HCT116 (cell line): ENCODE results near the gene EYA3. TPM values are rescaled to one million over a fixed set of nuclear protein-coding genes. Genes with fewer than 3 reads are reported as not detected.

Experiments used
- ATAC-seq: fragments of 200-7000 bp; cut with Tn5 transposase; 2 replicates; pipeline ENCODE4 v1.9.1; 2020; ENCODE audit warnings: mild to moderate bottlenecking, moderate library complexity
- BruUV-seq: library from RNA; stranded (reverse); fragments of 400-500 nt; replicated peaks from 2 replicates; lab custom pipeline; 2021; lab: Mats Ljungman, UMichigan
- CTCF ChIA-PET: fragments of 300-600 bp; sonication (Branson Sonifier 250); formaldehyde crosslinking; loops from one replicate; lab custom pipeline; 2021; ENCODE audit warnings: antibody characterized with exemption; lab: Charles Lee
- POLR2A ChIA-PET: fragments of 300-600, 350-600 bp; sonication (Branson Sonifier 250); formaldehyde crosslinking; loops from one replicate; lab custom pipeline; 2021; ENCODE audit warnings: antibody characterized with exemption; lab: Charles Lee
- RAD21 ChIA-PET, 2 experiments: fragments of 300-600 bp; sonication (Branson Sonifier 250); formaldehyde crosslinking; loops; one replicate each; lab custom pipeline; 2023; ENCODE audit warnings: low total read pairs in 2 of 2; ENCODE audit not compliant: uncharacterized antibody in 2 of 2, unreplicated experiment in 2 of 2, low non-redundant PET in 1 of 2; lab: Charles Lee
- DNase-seq: peaks from one replicate; pipeline ENCODE4 v3.0.0-alpha.2; 2010; ENCODE audit warnings: low read depth, low spot score
- H2AFZ ChIP-seq: fragments of 200-600 bp; shearing (Covaris generic), sonication (generic); 2 replicates; pipeline ENCODE4 v1.6.1; 2017; ENCODE audit warnings: low read depth, mixed run types, mixed read lengths, antibody characterized with exemption, low read length; ENCODE audit not compliant: poor library complexity, severe bottlenecking
- H3K27ac ChIP-seq: 2 replicates; pipeline ENCODE4 v1.5.1; 2012; ENCODE audit warnings: low read depth, low read length
- H3K27me3 ChIP-seq: fragments of 200-600 bp; sonication (generic); 2 replicates; pipeline ENCODE4 v1.6.1; 2016; ENCODE audit warnings: mixed run types, low read length, mixed read lengths; ENCODE audit not compliant: insufficient read depth
- H3K36me3 ChIP-seq, 2 experiments: fragments of 200-500 bp in 1 of 2; fragments of 200-600 bp in 1 of 2; sonication (Bioruptor generic) in 1 of 2; sonication (generic) in 1 of 2; 2 replicates each; pipeline versions ENCODE4 v1.5.1 to v1.6.1; 2014 to 2016; ENCODE audit warnings: low read length in 2 of 2, inconsistent platforms in 1 of 2, mixed read lengths in 1 of 2, mixed run types in 1 of 2; ENCODE audit not compliant: insufficient read depth in 2 of 2, control insufficient read depth in 1 of 2
- H3K4me1 ChIP-seq, 2 experiments: fragments of 200-600 bp in 1 of 2; sonication (generic) in 1 of 2; 2 replicates each; pipeline versions ENCODE4 v1.5.1 to v1.6.1; 2012 to 2017; ENCODE audit warnings: low read length in 2 of 2, inconsistent platforms in 1 of 2, mild to moderate bottlenecking in 1 of 2, mixed read lengths in 1 of 2, mixed run types in 1 of 2, moderate library complexity in 1 of 2; ENCODE audit not compliant: insufficient read depth in 2 of 2, control insufficient read depth in 1 of 2
- H3K4me2 ChIP-seq: fragments of 200-600 bp; sonication (generic); 2 replicates; pipeline ENCODE4 v1.6.1; 2017; ENCODE audit warnings: mixed run types, low read length, mixed read lengths
- H3K4me3 ChIP-seq, 2 experiments: fragments of 200-600 bp in 1 of 2; sonication (generic) in 1 of 2; replicated peaks in 1 of 2; 2 replicates each; pipeline ENCODE4 v1.5.1; 2011 to 2016; ENCODE audit warnings: low read length in 2 of 2, control low read depth in 1 of 2, low read depth in 1 of 2, mild to moderate bottlenecking in 1 of 2, mixed read lengths in 1 of 2, mixed run types in 1 of 2
- H3K79me2 ChIP-seq: fragments of 200-600 bp; sonication (generic); 2 replicates; pipeline ENCODE4 v1.6.1; 2017; ENCODE audit warnings: mild to moderate bottlenecking, mixed run types, low read length, moderate library complexity, mixed read lengths; ENCODE audit not compliant: insufficient read depth
- H3K9ac ChIP-seq: fragments of 200-600 bp; sonication (generic); 2 replicates; pipeline ENCODE4 v1.6.1; 2016; ENCODE audit warnings: low read length, mixed read lengths
- H3K9me2 ChIP-seq: fragments of 200-600 bp; sonication (generic), shearing (Covaris generic); 2 replicates; pipeline ENCODE4 v1.6.1; 2017; ENCODE audit warnings: mixed run types, mild to moderate bottlenecking, moderate library complexity; ENCODE audit not compliant: insufficient read depth
- H3K9me3 ChIP-seq, 2 experiments: fragments of 200-500 bp in 1 of 2; fragments of 200-600 bp in 1 of 2; sonication (Bioruptor generic) in 1 of 2; sonication (generic) in 1 of 2; 2 replicates each; pipeline ENCODE4 v1.6.1; 2014 to 2017; ENCODE audit warnings: low read length in 2 of 2, mixed read lengths in 2 of 2, inconsistent platforms in 1 of 2, low read depth in 1 of 2, mild to moderate bottlenecking in 1 of 2, mixed run types in 1 of 2, moderate library complexity in 1 of 2; ENCODE audit not compliant: control insufficient read depth in 1 of 2, insufficient read depth in 1 of 2
- H4K20me1 ChIP-seq: fragments of 200-600 bp; sonication (generic), shearing (Covaris generic); 2 replicates; pipeline ENCODE4 v1.6.1; 2017; ENCODE audit warnings: mixed run types, mild to moderate bottlenecking, moderate library complexity; ENCODE audit not compliant: insufficient read depth
- CBX3 ChIP-seq: IDR thresholded peaks from 2 replicates; pipeline ENCODE4 v1.6.1; 2012; ENCODE audit warnings: low read depth
- CEBPB ChIP-seq: IDR thresholded peaks from 2 replicates; pipeline ENCODE4 v1.6.1; 2012; ENCODE audit warnings: low read depth
- EGR1 ChIP-seq: IDR thresholded peaks from 2 replicates; pipeline ENCODE4 v1.6.1; 2012; ENCODE audit warnings: low read depth
- EZH2 ChIP-seq: fragments of 200-600 bp; sonication (generic); IDR thresholded peaks from 2 replicates; pipeline ENCODE4 v1.6.1; 2017; ENCODE audit warnings: antibody characterized with exemption, mixed run types
- JUND ChIP-seq: IDR thresholded peaks from 2 replicates; pipeline ENCODE4 v1.6.1; 2012
- POLR2A ChIP-seq: IDR thresholded peaks from 2 replicates; pipeline ENCODE4 v1.7.0; 2011; ENCODE audit warnings: borderline replicate concordance; ENCODE audit not compliant: insufficient read depth, insufficient read length; ENCODE audit errors: extremely low read depth
- YY1 ChIP-seq: IDR thresholded peaks from 2 replicates; pipeline ENCODE4 v1.6.1; 2011; ENCODE audit warnings: low read length, low read depth, moderate library complexity, mild to moderate bottlenecking; ENCODE audit not compliant: insufficient replicate concordance; ENCODE audit errors: extremely low read depth
- ZNF274 ChIP-seq: fragments of 200-500 bp; sonication (Bioruptor generic); IDR thresholded peaks from 2 replicates; pipeline ENCODE4 v1.6.1; 2014; ENCODE audit warnings: mild to moderate bottlenecking, low read depth, low read length, inconsistent platforms
- intact Hi-C: fragments of 100-400 bp; cut with micrococcal nuclease; formaldehyde crosslinking; loops from 2 replicates; pipeline ENCODE4 v1.10.0; 2022
- total RNA-seq: library from RNA; stranded (reverse); gene quantifications from one replicate; pipeline ENCODE4 v1.2.1, GENCODE V29; 2021; ENCODE audit not compliant: unreplicated experiment
- TF ChIP-seq, protein P1 (sequence below): IDR thresholded peaks from 2 replicates; pipeline ENCODE4 v1.6.1; 2012
- TF ChIP-seq, protein P2 (sequence below), 3 experiments: fragments of 200-600 bp in 1 of 3; sonication (generic) in 1 of 3; IDR thresholded peaks in 2 of 3; conservative IDR thresholded peaks in 1 of 3; 2 replicates each; pipeline ENCODE4 v1.5.1; 2012 to 2017; ENCODE audit warnings: low read depth in 2 of 3, low read length in 2 of 3, antibody characterized with exemption in 1 of 3, borderline replicate concordance in 1 of 3, control low read depth in 1 of 3, mild to moderate bottlenecking in 1 of 3, mixed read lengths in 1 of 3, mixed run types in 1 of 3, moderate library complexity in 1 of 3; ENCODE audit not compliant: insufficient read depth in 1 of 3

The EYA3 gene
- total RNA-seq, 1 experiment from 2014 or later = 25.9 TPM

DNA sequence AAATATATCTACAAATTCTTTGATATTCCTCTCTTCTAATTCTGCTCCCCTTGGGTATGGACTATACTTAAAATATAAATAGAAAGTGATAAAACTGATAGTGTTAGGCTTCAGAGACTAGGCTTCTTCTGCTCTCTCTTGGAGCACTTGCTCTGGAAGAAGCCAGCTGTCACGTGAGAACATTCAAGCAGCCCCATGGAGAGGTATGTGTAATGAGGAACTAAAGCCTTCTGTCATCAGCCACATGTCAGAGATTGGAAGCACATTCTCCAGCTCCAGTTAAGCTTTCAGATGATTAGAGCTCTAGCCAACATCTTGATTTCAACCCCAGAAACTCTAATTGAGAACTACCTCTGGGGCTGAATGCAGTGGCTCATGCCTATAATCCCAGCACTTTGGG lies 94.3 kb downstream of the EYA3 start:
- no peak overlapping the region for H3K9ac ChIP-seq
- BruUV-seq = no TSS peak
- no peaks in the 10 kb centered on the region for H4K20me1 ChIP-seq
- no peak overlapping the region for H3K4me3 ChIP-seq
- no peaks in the 10 kb centered on the region for H3K27me3 ChIP-seq
- no peaks in the 10 kb centered on the region for H3K79me2 ChIP-seq
- TF ChIP-seq, protein P1, sequence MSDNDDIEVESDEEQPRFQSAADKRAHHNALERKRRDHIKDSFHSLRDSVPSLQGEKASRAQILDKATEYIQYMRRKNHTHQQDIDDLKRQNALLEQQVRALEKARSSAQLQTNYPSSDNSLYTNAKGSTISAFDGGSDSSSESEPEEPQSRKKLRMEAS = no peak
- TF ChIP-seq, all 23 proteins: peak for 0
- CTCF ChIA-PET = no interaction called here
- Histone ChIP-seq H2AFZ (no peak overlapping the region), H3K9me2 (no peaks in the 10 kb centered on the region), H3K36me3 (peaks cover 30 to 37% of the 10 kb centered on the region in 2 experiments; a peak in 3 of 4 replicates), H3K9me3 (no peaks in the 10 kb centered on the region), H3K4me1 (no peaks in the 10 kb centered on the region), H3K4me2 (no peak overlapping the region), H3K27ac (no peak overlapping the region)
- intact Hi-C loops = no loop called here
- ATAC-seq (no peak), DNase-seq (no peak)
- POLR2A ChIA-PET = no interaction called here
- RAD21 ChIA-PET = no interaction called here

DNA sequence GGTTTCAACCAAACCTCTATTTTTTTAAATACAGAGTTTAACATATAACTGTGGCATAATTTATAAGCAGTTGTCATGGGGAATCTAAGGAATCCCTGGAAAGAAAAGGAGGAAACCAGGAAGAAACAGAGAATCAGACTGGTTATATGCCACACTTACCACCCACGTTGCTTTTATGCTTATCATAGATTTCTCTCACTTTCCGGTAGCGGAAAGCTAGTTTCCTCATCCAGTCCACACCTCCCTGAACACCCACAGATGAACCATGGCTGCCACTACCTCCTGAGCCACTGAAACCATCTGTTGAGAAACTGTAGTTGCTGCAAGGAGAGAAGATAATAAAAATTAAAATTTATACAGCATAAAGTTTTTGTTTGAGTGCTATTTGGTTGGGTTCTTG lies 95.2 kb downstream of the EYA3 start:
- Histone ChIP-seq H3K9ac (no peak overlapping the region), H3K4me3 (no peak overlapping the region), H3K9me3 (no peaks in the 10 kb centered on the region), H3K27me3 (no peaks in the 10 kb centered on the region), H3K9me2 (no peaks in the 10 kb centered on the region), H3K36me3 (peaks cover 37 to 42% of the 10 kb centered on the region in 2 experiments; a peak in 3 of 4 replicates), H4K20me1 (no peaks in the 10 kb centered on the region), H3K4me2 (no peak overlapping the region), H2AFZ (no peak overlapping the region), H3K79me2 (no peaks in the 10 kb centered on the region), H3K4me1 (no peaks in the 10 kb centered on the region), H3K27ac (no peak overlapping the region)
- ATAC-seq (no peak), DNase-seq (no peak)
- no TSS peak for BruUV-seq
- intact Hi-C loops = no loop called here
- ChIA-PET RAD21 (no interaction called here), POLR2A (no interaction called here), CTCF (no interaction called here)
- TF ChIP-seq YY1 (no peak), EGR1 (no peak), EZH2 (no peak), CBX3 (no peak), JUND (no peak), CEBPB (no peak), POLR2A (no peak), ZNF274 (no peak)
- TF ChIP-seq, protein P2, sequence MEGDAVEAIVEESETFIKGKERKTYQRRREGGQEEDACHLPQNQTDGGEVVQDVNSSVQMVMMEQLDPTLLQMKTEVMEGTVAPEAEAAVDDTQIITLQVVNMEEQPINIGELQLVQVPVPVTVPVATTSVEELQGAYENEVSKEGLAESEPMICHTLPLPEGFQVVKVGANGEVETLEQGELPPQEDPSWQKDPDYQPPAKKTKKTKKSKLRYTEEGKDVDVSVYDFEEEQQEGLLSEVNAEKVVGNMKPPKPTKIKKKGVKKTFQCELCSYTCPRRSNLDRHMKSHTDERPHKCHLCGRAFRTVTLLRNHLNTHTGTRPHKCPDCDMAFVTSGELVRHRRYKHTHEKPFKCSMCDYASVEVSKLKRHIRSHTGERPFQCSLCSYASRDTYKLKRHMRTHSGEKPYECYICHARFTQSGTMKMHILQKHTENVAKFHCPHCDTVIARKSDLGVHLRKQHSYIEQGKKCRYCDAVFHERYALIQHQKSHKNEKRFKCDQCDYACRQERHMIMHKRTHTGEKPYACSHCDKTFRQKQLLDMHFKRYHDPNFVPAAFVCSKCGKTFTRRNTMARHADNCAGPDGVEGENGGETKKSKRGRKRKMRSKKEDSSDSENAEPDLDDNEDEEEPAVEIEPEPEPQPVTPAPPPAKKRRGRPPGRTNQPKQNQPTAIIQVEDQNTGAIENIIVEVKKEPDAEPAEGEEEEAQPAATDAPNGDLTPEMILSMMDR (IDR thresholded peaks at IDR 0.05 in 2 of 3, conservative IDR thresholded peaks at IDR 0.05 in 1 of 3; ENCODE audit: borderline replicate concordance in 1 of 3, insufficient read depth in 1 of 3, low read depth in 2 of 3, low read length in 2 of 3) = no peak
- TF ChIP-seq, all 23 proteins: peak for 0
